Activated naive CD8-positive, alpha-beta T cell treated with anti-CD3 and anti-CD28 coated beads, Interleukin-2, amount 10 ng/mL, durations not matched to agents 7 days and 5 days (primary cell): ENCODE data around the gene DACH2. TPM values are rescaled to one million over a fixed set of nuclear protein-coding genes. Genes with fewer than 3 reads are reported as not detected.

Experiments
- ATAC-seq: fragments of 150-1000 bp; cut with Tn5 transposase; one replicate; pipeline ENCODE4 v1.10.0; 2021; ENCODE audit warnings: low read depth, moderate library complexity
- POLR2A ChIA-PET: fragments of 350-600 bp; sonication (Branson Sonifier 250); formaldehyde crosslinking; loops from one replicate; lab custom pipeline; 2021; ENCODE audit warnings: antibody characterized with exemption; lab: Charles Lee
- DNase-seq: peaks from one replicate; pipeline ENCODE4 v3.0.0; 2021
- H3K27ac Mint-ChIP-seq: one replicate; pipeline ENCODE4 v1.8.0; 2022; ENCODE audit warnings: mild to moderate bottlenecking, mixed read lengths
- H3K27me3 Mint-ChIP-seq: one replicate; pipeline ENCODE4 v1.8.0; 2022; ENCODE audit warnings: mild to moderate bottlenecking, moderate library complexity, mixed read lengths
- H3K36me3 Mint-ChIP-seq: one replicate; pipeline ENCODE4 v1.8.0; 2021; ENCODE audit warnings: mild to moderate bottlenecking, mixed read lengths
- H3K4me1 Mint-ChIP-seq: one replicate; pipeline ENCODE4 v1.8.0; 2021; ENCODE audit warnings: mixed read lengths
- H3K4me3 Mint-ChIP-seq: one replicate; pipeline ENCODE4 v1.8.0; 2022; ENCODE audit warnings: mild to moderate bottlenecking, moderate library complexity, mixed read lengths
- H3K9me3 Mint-ChIP-seq: one replicate; pipeline ENCODE4 v1.8.0; 2021; ENCODE audit warnings: mixed read lengths
- total RNA-seq, 2 experiments: library from RNA; stranded (reverse); gene quantifications; one replicate each; pipeline ENCODE4 v1.2.3, GENCODE V29; 2021

Gene DACH2
- total RNA-seq, 2 experiments from 2014 or later: not detected

DNA sequence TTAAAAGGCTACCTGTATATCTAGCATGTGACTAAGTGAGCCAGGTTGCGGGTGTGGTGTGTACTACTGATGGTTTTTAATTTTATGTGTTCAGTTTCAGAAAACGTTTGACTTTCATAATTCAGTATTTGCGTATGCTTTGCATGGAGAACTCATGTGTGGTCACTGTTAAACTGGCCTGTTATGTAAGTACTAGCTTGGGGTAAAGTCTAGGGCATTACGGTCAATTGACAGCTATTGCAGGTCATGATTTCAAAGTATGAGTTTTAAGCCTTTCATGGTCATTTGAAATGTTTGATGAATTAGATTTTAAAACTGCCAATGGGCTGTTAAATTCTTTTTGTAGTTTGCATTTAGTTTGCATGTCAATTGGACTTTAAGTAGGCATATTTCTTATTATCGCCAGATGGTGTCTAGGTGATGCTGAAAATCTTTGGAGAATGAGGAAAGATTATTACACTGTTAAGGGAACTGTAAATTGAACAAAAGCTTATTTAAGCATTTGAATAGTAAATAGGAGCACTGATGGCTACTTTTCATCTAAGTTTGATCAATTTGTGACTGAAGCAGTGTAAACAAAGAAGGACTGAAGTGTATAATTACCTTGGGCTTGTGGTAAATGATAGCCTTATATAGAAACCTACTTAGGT lies 563.4 kb downstream of the DACH2 start:
- no peaks in the 10 kb centered on the region for H3K4me1 Mint-ChIP-seq

DNA sequence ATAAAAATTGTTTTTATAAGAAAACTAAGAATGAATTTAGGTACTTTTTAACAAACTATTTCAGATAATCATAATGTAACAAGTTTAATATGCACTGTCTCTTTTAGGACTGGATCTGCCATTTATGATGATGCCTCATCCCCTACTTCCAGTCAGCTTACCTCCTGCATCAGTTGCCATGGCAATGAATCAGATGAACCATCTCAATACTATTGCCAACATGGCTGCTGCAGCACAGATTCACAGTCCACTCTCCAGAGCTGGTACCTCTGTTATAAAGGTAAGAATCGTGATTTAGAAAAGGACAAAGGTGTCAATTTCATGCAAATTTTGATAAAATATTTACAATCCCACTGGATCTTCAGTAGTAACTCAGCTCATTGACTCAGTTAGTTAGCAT lies 566.2 kb downstream of the DACH2 start:
- ATAC-seq: no peak
- no peaks in the 10 kb centered on the region for H3K36me3 Mint-ChIP-seq
- H3K9me3 Mint-ChIP-seq: no peaks in the 10 kb centered on the region
- no peak for DNase-seq
- H3K4me3 Mint-ChIP-seq: no peak overlapping the region
- no peaks in the 10 kb centered on the region for H3K27me3 Mint-ChIP-seq
- POLR2A ChIA-PET: no interaction called here
- no peaks in the 10 kb centered on the region for H3K4me1 Mint-ChIP-seq
- no peak overlapping the region for H3K27ac Mint-ChIP-seq

More for the DNA sequence above, 563.4 kb downstream of the DACH2 start:
- no peak for ATAC-seq
- Mint-ChIP-seq H3K9me3 (no peaks in the 10 kb centered on the region), H3K36me3 (no peaks in the 10 kb centered on the region), H3K4me3 (no peak overlapping the region), H3K27ac (no peak overlapping the region), H3K27me3 (no peaks in the 10 kb centered on the region)
- POLR2A ChIA-PET: no interaction called here
- no peak for DNase-seq

DNA sequence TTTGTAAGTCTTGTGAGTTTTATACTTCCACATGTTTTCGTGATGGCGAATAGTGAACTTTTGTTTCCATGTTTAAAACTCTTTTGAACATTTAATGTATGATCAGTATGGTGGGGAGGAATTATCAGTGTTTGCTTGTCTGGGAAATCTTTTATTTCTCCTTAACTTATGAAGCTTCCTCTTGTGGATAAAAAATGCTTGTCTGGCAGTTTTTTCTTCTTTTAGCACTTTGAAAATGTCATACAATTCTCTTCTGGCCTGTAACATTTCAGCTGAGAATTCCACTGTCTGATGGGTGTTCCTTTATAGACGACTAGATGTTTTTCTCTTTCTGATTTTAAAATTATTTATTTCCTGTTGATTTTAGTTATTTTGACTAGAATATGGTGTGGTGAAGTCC lies 576.0 kb downstream of the DACH2 start:
- Mint-ChIP-seq H3K4me3 (no peak overlapping the region), H3K4me1 (no peaks in the 10 kb centered on the region), H3K27me3 (no peaks in the 10 kb centered on the region), H3K27ac (no peak overlapping the region), H3K36me3 (no peaks in the 10 kb centered on the region), H3K9me3 (peaks cover 2% of the 10 kb centered on the region)
- no peak for ATAC-seq
- POLR2A ChIA-PET: no interaction called here
- DNase-seq: no peak

DNA sequence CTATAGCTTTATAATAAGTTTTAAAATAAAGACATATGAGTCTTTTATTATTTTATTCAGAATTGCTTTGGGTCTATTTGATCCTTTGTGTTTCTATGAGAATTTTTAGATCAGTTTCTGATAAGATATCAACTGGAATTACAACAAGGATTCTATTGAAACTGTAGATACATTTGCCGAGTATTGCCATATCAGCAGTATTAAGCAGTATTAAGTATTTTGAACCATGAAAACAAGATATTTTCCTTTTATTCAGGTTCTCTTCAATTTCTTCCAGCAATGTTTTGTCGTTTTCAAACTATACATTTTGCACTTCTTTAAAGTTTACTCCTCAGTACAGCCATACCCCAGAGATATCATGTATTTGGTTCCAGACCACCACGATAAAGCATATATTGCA lies 598.8 kb downstream of the DACH2 start:
- DNase-seq (no peak), ATAC-seq (no peak)
- Mint-ChIP-seq H3K27me3 (no peaks in the 10 kb centered on the region), H3K36me3 (no peaks in the 10 kb centered on the region), H3K4me3 (no peak overlapping the region), H3K9me3 (no peaks in the 10 kb centered on the region), H3K27ac (no peak overlapping the region), H3K4me1 (no peaks in the 10 kb centered on the region)
- POLR2A ChIA-PET: no interaction called here

DNA sequence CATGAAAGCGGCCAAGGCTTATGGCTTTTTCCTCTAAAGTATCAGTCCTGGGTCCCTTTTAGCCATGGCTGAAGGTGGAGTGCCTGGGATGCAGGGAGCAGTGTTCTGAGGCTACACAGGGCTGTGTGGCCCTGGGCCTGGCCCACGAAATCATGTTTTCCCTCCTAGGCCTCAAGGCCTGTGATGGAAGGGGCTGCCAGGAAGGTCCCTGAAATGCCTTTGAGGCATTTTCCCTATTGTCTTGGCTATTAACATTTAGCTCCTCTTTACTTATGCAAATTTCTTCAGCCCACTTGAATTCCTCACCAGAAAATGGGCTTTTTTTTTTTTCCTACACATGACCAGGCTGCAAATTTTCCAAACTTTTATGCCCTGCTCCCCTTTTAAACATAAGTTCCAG lies 657.0 kb downstream of the DACH2 start:
- Mint-ChIP-seq H3K4me3 (no peak overlapping the region), H3K36me3 (no peaks in the 10 kb centered on the region), H3K27me3 (no peaks in the 10 kb centered on the region), H3K4me1 (no peaks in the 10 kb centered on the region), H3K27ac (no peak overlapping the region), H3K9me3 (no peaks in the 10 kb centered on the region)
- ATAC-seq (no peak), DNase-seq (no peak)
- POLR2A ChIA-PET: no interaction called here

DNA sequence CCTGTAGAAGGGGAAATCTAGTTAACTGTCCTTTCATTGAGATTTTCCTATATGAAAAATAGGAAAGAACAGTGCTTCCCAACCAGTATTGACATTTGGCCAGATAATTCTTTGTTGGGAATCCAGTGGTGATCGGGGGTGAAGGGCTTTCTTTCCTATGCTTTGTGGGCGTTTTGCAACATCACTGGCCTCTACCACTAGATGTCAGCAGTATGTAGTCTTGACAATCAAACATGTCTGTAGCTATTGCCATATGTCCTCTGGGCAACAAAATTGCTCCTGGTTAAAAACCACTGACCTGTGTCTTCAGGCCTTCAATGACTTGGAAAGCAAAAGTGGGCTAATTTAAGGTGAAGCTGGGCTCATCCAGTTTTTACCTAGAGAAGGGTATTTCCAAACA lies 658.5 kb downstream of the DACH2 start:
- H3K27me3 Mint-ChIP-seq: no peaks in the 10 kb centered on the region
- ATAC-seq: no peak
- POLR2A ChIA-PET: no interaction called here

DNA sequence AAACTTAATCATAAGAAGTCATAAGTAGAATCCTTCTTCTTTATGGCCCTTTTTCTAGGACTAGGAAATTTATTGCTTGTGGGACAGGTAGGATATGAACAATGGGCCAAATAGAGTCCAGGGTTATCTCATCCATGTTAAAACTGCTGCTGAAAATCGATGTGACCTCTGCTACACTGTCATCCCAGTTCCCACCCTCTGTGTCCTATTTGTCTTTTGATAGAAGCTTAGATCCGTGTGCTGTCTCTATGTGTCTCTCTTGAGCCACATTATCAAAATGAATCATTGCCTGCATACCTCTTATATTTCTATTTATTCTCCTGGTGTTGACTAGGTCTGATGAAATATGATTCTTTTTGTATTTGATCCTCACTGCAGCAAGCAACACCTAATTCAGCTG lies 661.4 kb downstream of the DACH2 start:
- H3K4me1 Mint-ChIP-seq: no peaks in the 10 kb centered on the region
- DNase-seq (no peak), ATAC-seq (no peak)
- H3K4me3 Mint-ChIP-seq: no peak overlapping the region
- no peaks in the 10 kb centered on the region for H3K36me3 Mint-ChIP-seq
- H3K27me3 Mint-ChIP-seq: no peaks in the 10 kb centered on the region
- POLR2A ChIA-PET: no interaction called here
- H3K27ac Mint-ChIP-seq: no peak overlapping the region
- H3K9me3 Mint-ChIP-seq: no peaks in the 10 kb centered on the region

More for the DNA sequence above, 658.5 kb downstream of the DACH2 start:
- Mint-ChIP-seq H3K27ac (no peak overlapping the region), H3K4me1 (no peaks in the 10 kb centered on the region), H3K4me3 (no peak overlapping the region), H3K36me3 (no peaks in the 10 kb centered on the region), H3K9me3 (no peaks in the 10 kb centered on the region)
- DNase-seq: no peak

DNA sequence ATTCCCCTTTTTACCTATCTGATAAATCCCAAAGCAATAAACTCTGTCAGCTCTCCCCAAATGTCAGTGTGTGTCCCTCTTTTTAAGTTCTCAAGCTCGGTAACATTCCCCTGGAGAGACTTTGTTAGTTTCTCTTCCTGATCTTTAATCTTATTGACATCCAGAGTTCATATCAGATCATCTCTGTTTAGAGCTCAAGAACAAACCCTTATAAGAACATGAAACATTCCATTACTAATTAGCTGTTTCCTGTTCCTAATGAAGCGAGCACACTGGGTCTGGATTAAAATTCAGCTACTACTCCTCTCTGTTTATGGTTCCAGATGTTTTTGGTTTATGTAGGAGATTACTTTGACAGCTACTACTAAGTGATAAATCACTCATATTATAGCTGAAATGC lies 681.5 kb downstream of the DACH2 start:
- H3K27ac Mint-ChIP-seq: no peak overlapping the region
- no peak for ATAC-seq
- no peaks in the 10 kb centered on the region for H3K4me1 Mint-ChIP-seq
- no peak overlapping the region for H3K4me3 Mint-ChIP-seq
- H3K27me3 Mint-ChIP-seq: no peaks in the 10 kb centered on the region
- no peaks in the 10 kb centered on the region for H3K36me3 Mint-ChIP-seq
- POLR2A ChIA-PET: no interaction called here
- H3K9me3 Mint-ChIP-seq: no peaks in the 10 kb centered on the region
- DNase-seq: no peak

DNA sequence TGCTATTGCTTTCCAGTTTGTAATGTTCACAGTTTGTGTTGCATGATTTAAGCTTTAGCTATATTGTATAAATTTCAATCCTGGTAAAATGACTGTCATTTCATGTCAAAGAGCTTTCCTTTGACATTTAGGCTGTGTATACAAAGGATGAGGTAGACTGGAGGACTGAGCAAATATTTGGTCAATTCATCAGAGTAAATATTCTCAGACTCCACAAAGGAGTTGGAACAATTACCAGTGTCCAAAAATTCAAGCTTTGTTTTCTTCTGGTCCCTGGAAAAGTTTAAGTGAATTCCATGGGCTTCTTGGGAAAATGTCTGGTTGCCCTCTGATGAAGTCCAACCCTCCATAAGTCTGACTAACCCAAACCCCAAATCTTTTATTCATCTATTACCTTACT lies 682.4 kb downstream of the DACH2 start:
- no peak for ATAC-seq
- H3K27me3 Mint-ChIP-seq: no peaks in the 10 kb centered on the region
- no peak overlapping the region for H3K27ac Mint-ChIP-seq
- H3K36me3 Mint-ChIP-seq: no peaks in the 10 kb centered on the region
- no peak for DNase-seq
- no peaks in the 10 kb centered on the region for H3K9me3 Mint-ChIP-seq
- H3K4me1 Mint-ChIP-seq: no peaks in the 10 kb centered on the region
- no peak overlapping the region for H3K4me3 Mint-ChIP-seq
- POLR2A ChIA-PET: no interaction called here

DNA sequence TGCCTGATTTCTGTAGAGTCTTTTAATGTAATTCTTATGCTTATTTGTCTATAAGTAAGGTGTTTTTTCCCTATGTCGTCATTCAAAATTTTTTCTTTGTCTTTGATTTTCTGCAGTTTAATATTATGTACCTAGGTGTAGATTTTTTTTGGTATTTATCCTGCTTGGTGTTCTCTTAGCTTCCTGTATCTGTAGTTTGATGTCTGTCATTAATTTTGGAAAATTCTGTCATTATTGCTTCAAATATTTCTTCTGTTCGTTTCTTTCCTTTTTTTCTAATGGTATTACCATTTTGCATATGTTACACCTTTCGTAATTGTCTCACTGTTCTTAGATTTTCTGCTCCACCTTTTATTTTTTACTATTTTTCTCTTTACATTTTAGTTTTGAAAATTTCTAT lies 696.9 kb downstream of the DACH2 start:
- no peaks in the 10 kb centered on the region for H3K9me3 Mint-ChIP-seq
- H3K4me1 Mint-ChIP-seq: no peaks in the 10 kb centered on the region
- no peaks in the 10 kb centered on the region for H3K27me3 Mint-ChIP-seq
- H3K27ac Mint-ChIP-seq: no peak overlapping the region
- ATAC-seq: no peak
- H3K4me3 Mint-ChIP-seq: no peak overlapping the region
- H3K36me3 Mint-ChIP-seq: no peaks in the 10 kb centered on the region
- POLR2A ChIA-PET: no interaction called here
- DNase-seq: no peak

Other genes with a start within 250 kb of the DACH2 start
- gene CHM, start 100.9 kb upstream of the DACH2 start, total RNA-seq: 10 to 100 TPM; 18.0 to 20.4 TPM